HFF-Myc (cell line): Measurements from ENCODE around the gene PARVA.

ENCODE experiments used
- DNase-seq: peaks from one replicate; pipeline ENCODE4 v3.0.0-alpha.2; 2011; ENCODE audit warnings: low read depth; ENCODE audit errors: extremely low read depth
- H3K4me3 ChIP-seq: replicated peaks from 2 replicates; pipeline ENCODE4 v1.5.1; 2011; ENCODE audit warnings: low read depth, mild to moderate bottlenecking, control low read depth, low read length
- TF ChIP-seq, protein P1 (sequence below): IDR thresholded peaks from 2 replicates; pipeline ENCODE4 v1.5.1; 2012; ENCODE audit warnings: mild to moderate bottlenecking, low read depth, low read length, control low read depth; ENCODE audit errors: missing control alignments

Gene PARVA

DNA sequence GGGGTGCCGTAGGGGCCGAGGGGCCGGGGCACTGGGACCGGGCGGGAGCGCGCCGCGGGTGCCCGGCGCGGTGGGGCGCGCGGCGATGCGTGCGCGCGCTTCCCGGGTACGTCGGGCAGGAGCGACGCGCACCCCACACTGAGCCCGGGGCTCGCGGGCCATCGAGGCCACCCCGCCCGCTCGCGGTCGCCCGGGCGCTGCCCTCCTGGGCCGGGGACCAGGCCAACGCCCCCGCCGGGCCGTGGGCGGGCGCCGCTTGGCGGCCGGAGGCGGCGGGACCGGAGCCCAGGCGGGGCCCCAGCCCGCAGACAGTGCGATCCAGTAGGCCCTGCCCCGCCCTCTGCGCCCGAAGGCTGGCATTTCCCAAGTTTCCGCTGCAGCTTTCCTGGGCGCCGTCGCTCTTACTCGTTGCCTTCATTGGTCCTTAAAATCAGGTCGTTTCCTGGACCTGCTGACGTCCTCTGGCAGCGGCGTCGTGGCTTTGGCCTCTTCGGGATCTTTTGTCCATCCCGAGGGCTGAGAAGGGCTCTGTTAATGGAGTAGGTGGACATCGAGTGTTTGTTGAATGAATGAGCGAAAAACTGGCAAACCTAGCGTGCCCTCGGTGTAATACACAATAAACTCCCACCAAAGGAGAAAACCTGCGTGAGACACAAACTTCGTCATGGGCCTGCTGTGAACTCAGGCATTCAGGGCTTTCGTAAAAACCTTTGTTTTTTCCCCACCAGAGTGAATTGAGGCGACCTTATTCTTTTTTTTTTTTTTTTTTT, 638 bp downstream of the PARVA start:
- peak overlapping the region; percentile 49 for H3K4me3 ChIP-seq
- TF ChIP-seq, protein P1, sequence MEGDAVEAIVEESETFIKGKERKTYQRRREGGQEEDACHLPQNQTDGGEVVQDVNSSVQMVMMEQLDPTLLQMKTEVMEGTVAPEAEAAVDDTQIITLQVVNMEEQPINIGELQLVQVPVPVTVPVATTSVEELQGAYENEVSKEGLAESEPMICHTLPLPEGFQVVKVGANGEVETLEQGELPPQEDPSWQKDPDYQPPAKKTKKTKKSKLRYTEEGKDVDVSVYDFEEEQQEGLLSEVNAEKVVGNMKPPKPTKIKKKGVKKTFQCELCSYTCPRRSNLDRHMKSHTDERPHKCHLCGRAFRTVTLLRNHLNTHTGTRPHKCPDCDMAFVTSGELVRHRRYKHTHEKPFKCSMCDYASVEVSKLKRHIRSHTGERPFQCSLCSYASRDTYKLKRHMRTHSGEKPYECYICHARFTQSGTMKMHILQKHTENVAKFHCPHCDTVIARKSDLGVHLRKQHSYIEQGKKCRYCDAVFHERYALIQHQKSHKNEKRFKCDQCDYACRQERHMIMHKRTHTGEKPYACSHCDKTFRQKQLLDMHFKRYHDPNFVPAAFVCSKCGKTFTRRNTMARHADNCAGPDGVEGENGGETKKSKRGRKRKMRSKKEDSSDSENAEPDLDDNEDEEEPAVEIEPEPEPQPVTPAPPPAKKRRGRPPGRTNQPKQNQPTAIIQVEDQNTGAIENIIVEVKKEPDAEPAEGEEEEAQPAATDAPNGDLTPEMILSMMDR, result no peak
- peak; percentile 56 for DNase-seq

DNA sequence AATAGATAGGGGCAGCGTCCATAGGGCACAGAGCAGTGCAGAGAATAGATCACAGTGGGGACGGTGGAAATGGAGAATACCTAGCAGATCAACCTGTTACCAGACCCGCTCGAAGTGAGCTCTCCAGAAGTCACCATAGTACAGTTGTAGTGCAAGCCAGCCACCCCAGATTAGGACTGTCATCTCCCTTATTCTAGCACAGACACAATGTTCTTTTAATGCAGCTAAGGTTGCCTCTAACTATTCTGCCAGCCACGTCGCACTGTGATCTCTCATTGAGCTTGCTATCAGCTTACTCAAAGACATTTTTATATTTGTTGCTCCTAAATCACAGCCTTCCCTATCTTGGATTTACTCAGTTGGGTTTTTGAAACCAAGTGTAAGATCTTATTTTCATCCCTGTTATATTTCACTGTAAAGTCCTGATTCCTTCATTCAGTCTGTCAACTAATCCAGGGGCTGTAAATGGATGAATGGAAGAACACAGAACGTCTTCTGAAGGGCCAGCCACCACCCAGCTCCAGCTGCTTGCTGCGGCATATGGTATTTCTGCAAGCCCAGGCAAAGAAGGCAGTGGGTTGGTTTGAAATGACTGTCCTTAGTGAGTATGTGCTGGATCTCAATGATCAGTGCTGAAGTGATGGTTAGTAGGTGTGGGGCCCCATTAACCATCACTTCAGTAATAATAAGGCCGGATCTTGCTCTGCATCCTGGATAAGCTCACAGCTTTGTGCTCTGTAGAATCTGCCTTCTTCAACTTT, 3.4 kb downstream of the PARVA start:
- TF ChIP-seq, protein P1, result no peak
- H3K4me3 ChIP-seq, result no peak overlapping the region
- DNase-seq, result no peak

DNA sequence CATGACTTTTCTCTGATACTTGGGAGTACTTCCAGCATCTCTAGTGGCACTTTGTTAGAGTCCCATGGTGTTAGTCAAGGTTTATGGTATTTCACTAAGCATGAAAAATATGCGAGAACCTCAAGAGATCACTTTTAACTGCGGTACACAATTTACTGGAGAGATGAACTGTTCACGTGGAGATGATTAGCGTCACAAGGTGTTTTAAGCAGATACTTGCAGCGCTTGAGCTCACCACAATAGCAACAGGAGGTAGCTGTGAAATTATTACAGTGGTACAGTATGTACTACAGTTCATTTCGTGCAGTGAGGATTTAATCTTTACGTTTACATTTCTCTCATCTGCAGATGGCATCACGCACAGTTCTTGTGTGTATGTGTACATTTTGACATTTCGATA, 4.5 kb downstream of the PARVA start:
- no peak for DNase-seq
- TF ChIP-seq, protein P1, result no peak
- H3K4me3 ChIP-seq, result no peak overlapping the region

DNA sequence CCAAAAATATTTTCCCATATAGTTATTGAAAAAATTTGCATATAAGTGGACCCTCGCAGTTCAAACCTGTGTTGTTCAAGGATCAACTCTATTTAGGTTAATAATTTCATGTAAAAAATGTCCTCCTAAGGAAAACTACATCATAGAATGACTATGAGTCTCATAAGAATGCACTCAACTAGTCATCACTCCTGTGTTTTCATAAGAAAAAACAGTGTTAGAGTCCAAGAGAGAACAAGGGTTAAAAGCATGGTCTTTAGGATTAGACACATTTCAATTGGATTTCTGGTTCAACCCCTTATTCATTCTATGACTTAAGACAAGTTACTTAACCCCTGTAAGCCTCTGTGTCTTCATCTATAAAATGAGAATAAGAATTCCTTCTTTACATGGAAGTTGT, 5.1 kb downstream of the PARVA start:
- no peak overlapping the region for H3K4me3 ChIP-seq
- TF ChIP-seq, protein P1, result no peak
- DNase-seq, result no peak

DNA sequence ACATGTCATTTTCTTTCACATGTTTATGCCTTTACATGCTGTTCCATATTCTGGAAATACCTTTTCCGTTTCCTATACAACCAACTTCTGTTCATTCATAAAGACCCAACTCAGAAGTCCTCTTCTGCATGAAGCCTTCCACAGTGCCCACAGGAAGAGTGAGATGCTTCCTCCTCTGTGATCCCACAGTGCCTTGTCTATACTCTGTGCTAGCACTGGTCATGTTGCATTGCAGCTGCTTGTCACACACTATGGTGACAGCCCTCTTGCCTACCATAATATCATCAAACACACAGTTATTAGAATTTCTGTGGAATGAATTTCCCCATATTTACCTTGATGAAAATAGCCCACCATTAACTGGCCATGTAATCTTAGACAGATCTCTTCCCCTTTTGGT, 8.9 kb downstream of the PARVA start:
- TF ChIP-seq, protein P1, result no peak
- no peak overlapping the region for H3K4me3 ChIP-seq
- no peak for DNase-seq

DNA sequence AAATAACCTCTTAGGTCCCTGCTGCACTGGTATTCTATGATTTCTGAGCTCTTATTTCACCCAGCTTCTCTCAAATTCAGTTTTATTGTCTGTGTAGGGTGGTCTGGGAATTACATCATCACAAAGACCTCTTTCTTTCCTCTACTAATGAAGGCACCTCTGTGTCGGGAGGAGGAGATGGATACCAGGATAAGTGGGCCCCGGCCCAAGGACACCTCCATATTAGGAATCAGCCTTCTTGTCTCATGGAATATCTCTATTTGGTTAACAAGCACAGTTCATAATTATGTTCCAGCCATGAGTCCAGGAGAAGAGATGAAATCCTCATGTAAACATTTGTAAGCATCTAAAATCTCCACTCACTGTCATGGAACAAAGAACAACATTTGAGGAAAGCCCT, 9.4 kb downstream of the PARVA start:
- TF ChIP-seq, protein P1, result no peak
- DNase-seq, result no peak
- no peak overlapping the region for H3K4me3 ChIP-seq

DNA sequence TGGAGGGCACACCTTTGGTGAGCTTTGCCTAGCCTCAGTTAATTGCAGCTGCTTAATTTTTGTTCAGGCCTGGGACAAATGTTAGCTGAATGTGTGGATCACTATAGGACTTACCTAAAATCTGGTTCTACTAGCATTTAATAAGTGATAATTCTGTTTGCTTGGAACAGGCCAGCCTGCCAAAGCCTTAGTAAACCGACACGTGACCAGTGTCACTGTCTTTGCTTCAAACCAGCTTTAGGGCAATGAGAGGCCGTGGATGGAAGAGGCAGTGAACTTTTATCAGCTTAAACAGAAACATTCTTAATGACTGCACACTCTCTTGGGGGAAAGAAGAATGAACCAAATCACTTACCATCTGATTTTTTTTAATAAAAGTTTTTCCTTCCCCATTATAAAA, 10.8 kb downstream of the PARVA start:
- no peak overlapping the region for H3K4me3 ChIP-seq
- no peak for DNase-seq
- TF ChIP-seq, protein P1, result no peak
